GM12874 (cell line): Measurements from ENCODE around the gene TFRC.

Experiments used
- TF ChIP-seq, protein P1 (sequence below): IDR thresholded peaks from 2 replicates; pipeline ENCODE4 v1.5.1; 2011; ENCODE audit warnings: low read depth, mild to moderate bottlenecking, control low read depth, low read length, moderate library complexity; ENCODE audit not compliant: insufficient read depth

Gene TFRC

GRCh38 chr3:196055240-196055639 lies 26.6 kb downstream of the TFRC start:
- TF ChIP-seq, protein P1, sequence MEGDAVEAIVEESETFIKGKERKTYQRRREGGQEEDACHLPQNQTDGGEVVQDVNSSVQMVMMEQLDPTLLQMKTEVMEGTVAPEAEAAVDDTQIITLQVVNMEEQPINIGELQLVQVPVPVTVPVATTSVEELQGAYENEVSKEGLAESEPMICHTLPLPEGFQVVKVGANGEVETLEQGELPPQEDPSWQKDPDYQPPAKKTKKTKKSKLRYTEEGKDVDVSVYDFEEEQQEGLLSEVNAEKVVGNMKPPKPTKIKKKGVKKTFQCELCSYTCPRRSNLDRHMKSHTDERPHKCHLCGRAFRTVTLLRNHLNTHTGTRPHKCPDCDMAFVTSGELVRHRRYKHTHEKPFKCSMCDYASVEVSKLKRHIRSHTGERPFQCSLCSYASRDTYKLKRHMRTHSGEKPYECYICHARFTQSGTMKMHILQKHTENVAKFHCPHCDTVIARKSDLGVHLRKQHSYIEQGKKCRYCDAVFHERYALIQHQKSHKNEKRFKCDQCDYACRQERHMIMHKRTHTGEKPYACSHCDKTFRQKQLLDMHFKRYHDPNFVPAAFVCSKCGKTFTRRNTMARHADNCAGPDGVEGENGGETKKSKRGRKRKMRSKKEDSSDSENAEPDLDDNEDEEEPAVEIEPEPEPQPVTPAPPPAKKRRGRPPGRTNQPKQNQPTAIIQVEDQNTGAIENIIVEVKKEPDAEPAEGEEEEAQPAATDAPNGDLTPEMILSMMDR: no peak

- TF ChIP-seq, protein P1: no peak
Measured at GRCh38 chr3:196054661-196055060, 27.2 kb downstream of the TFRC start.

DNA sequence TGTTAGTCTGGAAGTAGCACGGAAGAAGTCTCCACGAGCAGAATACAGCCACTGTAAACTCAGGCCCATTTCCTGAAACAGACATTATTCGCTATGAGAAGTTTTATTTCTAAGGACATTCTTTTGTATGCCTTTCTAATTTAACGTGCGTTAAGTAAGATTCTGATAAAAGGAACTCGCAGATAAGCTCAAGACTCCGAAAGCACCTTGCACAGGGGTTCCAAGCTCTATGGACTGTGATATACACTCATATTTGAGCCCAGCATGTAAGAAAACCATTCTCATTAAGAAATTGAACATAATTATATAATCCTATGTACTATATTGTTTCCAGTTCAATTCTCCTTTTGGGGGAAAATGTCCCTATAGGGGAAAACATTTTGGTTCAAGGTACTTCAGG lies 28.4 kb downstream of the TFRC start:
- TF ChIP-seq, protein P1: no peak

GRCh38 chr3:196051282-196052076 lies 30.4 kb downstream of the TFRC start:
- TF ChIP-seq, protein P1: no peak

DNA sequence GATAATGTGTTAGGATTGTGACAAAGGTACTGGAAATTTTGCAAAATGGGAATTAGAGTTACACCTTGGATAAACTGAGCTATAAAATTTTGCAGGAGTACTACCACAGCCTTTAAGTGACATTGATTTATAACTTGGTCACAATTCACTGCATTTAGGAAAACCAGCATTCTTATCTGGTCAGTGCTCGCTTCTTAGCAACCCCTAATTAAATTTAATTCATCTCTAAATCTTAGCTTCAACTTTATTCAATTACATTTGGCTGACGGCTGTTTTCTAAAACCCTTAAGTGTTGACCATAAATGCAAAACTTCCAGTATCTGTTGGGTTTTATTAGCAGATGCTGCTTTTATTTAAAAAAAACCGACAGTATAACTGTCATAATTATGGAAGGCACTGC lies 31.3 kb downstream of the TFRC start:
- TF ChIP-seq, protein P1: no peak

DNA sequence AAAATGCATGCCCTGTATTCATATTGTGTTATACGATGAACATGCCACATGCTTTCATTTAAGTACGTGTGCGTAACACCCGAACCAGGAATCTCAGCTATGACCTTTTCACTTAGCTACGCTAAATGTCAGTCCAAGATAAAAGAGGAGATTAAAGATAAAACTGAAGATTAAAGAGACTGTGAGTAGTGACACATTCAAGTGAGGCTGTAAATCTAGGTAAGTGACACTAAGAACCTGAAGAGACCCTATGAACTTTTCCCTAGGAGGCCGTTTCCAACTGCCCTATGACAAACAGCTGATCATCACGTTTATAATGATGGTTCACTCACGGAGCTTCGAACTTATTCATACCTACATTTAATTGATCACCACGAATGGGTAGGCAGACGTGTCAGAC lies 32.2 kb downstream of the TFRC start:
- TF ChIP-seq, protein P1: no peak

DNA sequence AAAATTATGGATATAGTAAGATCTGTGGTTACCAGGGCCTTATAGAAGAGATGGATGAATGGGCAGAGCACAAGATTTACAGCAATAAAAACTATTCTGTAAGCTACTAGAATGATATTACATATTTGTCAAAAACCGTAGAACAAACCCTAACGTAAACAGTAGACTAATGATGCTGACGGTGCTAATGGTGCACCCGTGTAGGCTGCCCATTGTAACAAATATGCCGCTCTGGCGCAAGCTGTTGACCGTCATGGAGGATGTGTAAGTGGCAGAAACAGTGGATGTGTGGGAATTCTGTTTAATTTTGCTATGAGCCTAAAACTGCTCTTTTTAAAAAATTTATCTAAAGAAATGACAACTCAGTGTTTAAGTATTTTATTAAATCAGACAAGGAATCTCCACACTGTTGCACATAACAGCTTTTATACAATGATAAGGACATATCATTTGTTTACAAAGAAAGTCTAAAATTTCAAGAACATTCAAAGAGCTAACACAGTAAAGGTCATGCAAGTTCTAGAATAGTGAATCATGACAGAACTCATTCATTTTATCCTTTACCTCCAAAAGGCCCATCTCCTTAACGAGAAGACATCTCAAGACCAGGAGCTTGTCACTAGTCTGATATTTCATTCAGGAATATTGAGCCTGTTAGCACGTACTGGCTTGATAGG lies 32.8 kb downstream of the TFRC start:
- TF ChIP-seq, protein P1: no peak
